Chondrocyte (in vitro differentiated cells): ENCODE results near the gene MYOG. TPM values are rescaled to one million over a fixed set of nuclear protein-coding genes. Genes with fewer than 3 reads are reported as not detected.

ENCODE experiments used
- DNase-seq: peaks from one replicate; pipeline ENCODE4 v3.0.0; 2021; ENCODE audit warnings: mixed read lengths, low spot score
- H3K27ac Mint-ChIP-seq: one replicate; pipeline ENCODE4 v1.8.0; 2021; ENCODE audit warnings: mild to moderate bottlenecking, moderate library complexity, mixed read lengths; ENCODE audit not compliant: unreplicated experiment
- H3K27me3 Mint-ChIP-seq: 2 replicates; pipeline ENCODE4 v1.8.0; 2021; ENCODE audit warnings: low read depth, mixed read lengths
- H3K36me3 Mint-ChIP-seq: 2 replicates; pipeline ENCODE4 v1.8.0; 2021; ENCODE audit warnings: low read depth, mixed read lengths
- H3K4me1 Mint-ChIP-seq: 2 replicates; pipeline ENCODE4 v1.8.0; 2021; ENCODE audit warnings: low read depth, mild to moderate bottlenecking, mixed read lengths
- H3K4me3 Mint-ChIP-seq: one replicate; pipeline ENCODE4 v1.8.0; 2021; ENCODE audit warnings: mild to moderate bottlenecking, moderate library complexity, mixed read lengths; ENCODE audit not compliant: unreplicated experiment
- H3K9me3 Mint-ChIP-seq: 2 replicates; pipeline ENCODE4 v1.8.0; 2021; ENCODE audit warnings: low read depth, mixed read lengths
- long read RNA-seq: library from polyadenylated mRNA; stranded (forward); transcript quantifications from one replicate; pipeline ENCODE4 v2.0.0, GENCODE V29; 2021
- total RNA-seq: library from RNA; stranded (reverse); gene quantifications from 3 replicates; pipeline ENCODE4 v1.2.1, GENCODE V29; 2021
- TF ChIP-seq, protein P1 (sequence below): fragments of 200-600 bp; sonication (generic); IDR thresholded peaks from 2 replicates; pipeline ENCODE4 v1.5.0; 2021; ENCODE audit warnings: antibody characterized with exemption, mild to moderate bottlenecking, moderate library complexity

Gene MYOG
- total RNA-seq, result not detected in 3 replicates
- long read RNA-seq, result 0 reads

DNA sequence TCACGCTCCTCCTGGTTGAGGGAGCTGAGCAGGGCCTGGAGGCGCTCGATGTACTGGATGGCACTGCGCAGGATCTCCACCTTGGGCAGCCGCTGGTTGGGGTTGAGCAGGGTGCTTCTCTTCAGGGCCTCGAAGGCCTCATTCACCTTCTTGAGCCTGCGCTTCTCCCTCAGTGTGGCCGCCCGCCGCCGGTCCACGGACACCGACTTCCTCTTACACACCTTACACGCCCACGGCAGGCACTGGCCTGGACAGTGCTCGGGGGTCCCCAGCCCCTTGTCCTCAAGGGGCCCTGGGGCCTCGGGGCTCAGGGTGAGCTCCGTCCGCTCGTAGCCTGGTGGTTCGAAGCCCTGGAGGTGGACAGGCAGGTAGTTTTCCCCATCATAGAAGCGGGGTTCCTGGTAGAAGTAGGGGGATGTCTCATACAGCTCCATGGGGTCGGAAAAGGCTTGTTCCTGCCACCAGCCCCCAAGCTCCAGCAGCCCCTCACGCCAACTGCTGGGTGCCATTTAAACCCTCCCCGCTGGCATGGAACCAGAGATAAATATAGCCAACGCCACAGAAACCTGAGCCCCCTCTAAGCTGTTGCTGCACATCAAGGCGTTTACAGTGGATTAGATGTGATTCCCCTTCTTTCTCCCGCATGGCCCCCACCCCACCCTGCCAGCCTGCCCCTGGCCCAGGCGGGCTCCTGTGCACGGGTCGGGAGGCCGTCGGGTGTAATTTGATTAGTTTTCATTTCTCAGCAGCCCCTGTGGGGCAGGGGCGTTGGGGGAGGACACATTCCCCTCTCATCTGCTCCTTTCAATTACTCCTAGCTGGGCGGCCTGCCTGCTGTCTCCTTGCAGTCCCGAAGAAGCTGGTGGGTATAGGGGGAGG, at the start of gene MYOG:
MYOG (minus strand) TSS at position 485 of the 879 bp plus-strand sequence; CDS start at position 434, 51 bp downstream.
- peaks cover 3% of the 10 kb centered on the region for H3K4me1 Mint-ChIP-seq
- H3K36me3 Mint-ChIP-seq, result no peaks in the 10 kb centered on the region
- no peak for DNase-seq
- TF ChIP-seq, protein P1, sequence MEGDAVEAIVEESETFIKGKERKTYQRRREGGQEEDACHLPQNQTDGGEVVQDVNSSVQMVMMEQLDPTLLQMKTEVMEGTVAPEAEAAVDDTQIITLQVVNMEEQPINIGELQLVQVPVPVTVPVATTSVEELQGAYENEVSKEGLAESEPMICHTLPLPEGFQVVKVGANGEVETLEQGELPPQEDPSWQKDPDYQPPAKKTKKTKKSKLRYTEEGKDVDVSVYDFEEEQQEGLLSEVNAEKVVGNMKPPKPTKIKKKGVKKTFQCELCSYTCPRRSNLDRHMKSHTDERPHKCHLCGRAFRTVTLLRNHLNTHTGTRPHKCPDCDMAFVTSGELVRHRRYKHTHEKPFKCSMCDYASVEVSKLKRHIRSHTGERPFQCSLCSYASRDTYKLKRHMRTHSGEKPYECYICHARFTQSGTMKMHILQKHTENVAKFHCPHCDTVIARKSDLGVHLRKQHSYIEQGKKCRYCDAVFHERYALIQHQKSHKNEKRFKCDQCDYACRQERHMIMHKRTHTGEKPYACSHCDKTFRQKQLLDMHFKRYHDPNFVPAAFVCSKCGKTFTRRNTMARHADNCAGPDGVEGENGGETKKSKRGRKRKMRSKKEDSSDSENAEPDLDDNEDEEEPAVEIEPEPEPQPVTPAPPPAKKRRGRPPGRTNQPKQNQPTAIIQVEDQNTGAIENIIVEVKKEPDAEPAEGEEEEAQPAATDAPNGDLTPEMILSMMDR, result no peak
- H3K27ac Mint-ChIP-seq, result peak within 1 kb of the TSS; percentile 17
- no peaks in the 10 kb centered on the region for H3K9me3 Mint-ChIP-seq
- peaks cover 39% of the 10 kb centered on the region for H3K27me3 Mint-ChIP-seq
- no peak within 1 kb of the TSS for H3K4me3 Mint-ChIP-seq

- DNase-seq, result peak; percentile 30
- no peak overlapping the region for H3K27ac Mint-ChIP-seq
These were observed 48.3 kb upstream of the MYOG start for GRCh38 chr1:203133970-203134725.

GRCh38 chr1:203131548-203132200, 45.9 kb upstream of the MYOG start:
- H3K9me3 Mint-ChIP-seq, result no peaks in the 10 kb centered on the region
- H3K4me3 Mint-ChIP-seq, result no peak overlapping the region
- peak; percentile 60 for DNase-seq
- TF ChIP-seq, protein P1, result no peak
- H3K36me3 Mint-ChIP-seq, result no peaks in the 10 kb centered on the region
- H3K4me1 Mint-ChIP-seq, result peaks cover 26% of the 10 kb centered on the region
- H3K27ac Mint-ChIP-seq, result no peak overlapping the region
- no peaks in the 10 kb centered on the region for H3K27me3 Mint-ChIP-seq

More at GRCh38 chr1:203133970-203134725, 48.3 kb upstream of the MYOG start:
- TF ChIP-seq, protein P1, result no peak
- Mint-ChIP-seq H3K27me3 (no peaks in the 10 kb centered on the region), H3K4me1 (peaks cover 11% of the 10 kb centered on the region), H3K36me3 (no peaks in the 10 kb centered on the region), H3K4me3 (no peak overlapping the region), H3K9me3 (no peaks in the 10 kb centered on the region)

DNA sequence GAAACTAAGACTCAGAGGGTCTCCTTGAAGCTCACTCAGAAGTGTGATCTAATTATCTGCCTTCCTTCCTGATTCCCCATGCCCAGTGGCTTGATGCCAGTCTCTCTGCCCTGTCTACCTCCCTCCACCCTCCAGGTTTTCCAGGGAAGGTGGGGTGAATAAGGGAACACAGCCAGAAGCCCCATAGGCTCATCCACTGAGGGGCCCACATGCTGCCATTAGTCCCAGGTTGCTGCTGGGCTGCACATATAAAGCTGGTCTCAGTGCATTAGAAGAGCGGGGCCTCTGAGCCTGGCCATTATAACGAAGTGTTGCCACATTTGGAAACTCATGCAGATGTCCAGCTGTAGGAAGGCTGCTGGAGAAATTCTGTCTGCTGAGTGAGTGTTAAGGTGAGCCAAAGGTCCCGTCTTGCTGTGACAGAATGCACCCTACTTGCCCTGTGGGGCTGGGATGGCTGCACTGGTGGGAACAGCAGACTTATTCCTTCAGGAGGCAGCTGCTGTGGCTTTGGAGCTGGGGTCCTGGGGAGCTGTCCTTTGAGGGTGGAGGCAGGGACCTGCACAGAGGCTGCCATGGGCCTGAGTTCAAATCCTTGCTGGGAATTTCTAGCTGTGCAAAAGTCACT, 44.7 kb upstream of the MYOG start:
- Mint-ChIP-seq H3K4me3 (no peak overlapping the region), H3K27me3 (no peaks in the 10 kb centered on the region), H3K27ac (no peak overlapping the region), H3K9me3 (no peaks in the 10 kb centered on the region), H3K36me3 (no peaks in the 10 kb centered on the region), H3K4me1 (peaks cover 26% of the 10 kb centered on the region)
- TF ChIP-seq, protein P1, result no peak
- peak; percentile 65 for DNase-seq
